Liver (tissue), 9 donors: Measurements from ENCODE around the gene CEACAM21. TPM values are rescaled to one million over a fixed set of nuclear protein-coding genes. Genes with fewer than 3 reads are reported as not detected.

Source experiments
- DNase-seq: peaks from one replicate; pipeline ENCODE4 v3.0.0-alpha.2; 2017; ENCODE audit warnings: low spot score
- H3K27ac ChIP-seq, 2 donors: one replicate each; pipeline ENCODE4 v1.7.0; 2013; ENCODE audit warnings: inconsistent platforms in 2 of 2, low read length in 2 of 2, control low read depth in 1 of 2, low read depth in 1 of 2, mild to moderate bottlenecking in 1 of 2
- H3K27me3 ChIP-seq, 4 donors: one replicate each; pipeline versions ENCODE4 v1.6.1 to v1.7.0; 2013; ENCODE audit warnings: low read length in 3 of 4, inconsistent platforms in 1 of 4, mild to moderate bottlenecking in 1 of 4, moderate library complexity in 1 of 4; ENCODE audit not compliant: control insufficient read depth in 4 of 4, insufficient read depth in 4 of 4
- H3K36me3 ChIP-seq, 4 donors: one replicate each; pipeline versions ENCODE4 v1.6.1 to v1.7.0; 2013; ENCODE audit warnings: low read length in 3 of 4, mild to moderate bottlenecking in 3 of 4, low read depth in 1 of 4, moderate library complexity in 1 of 4; ENCODE audit not compliant: control insufficient read depth in 4 of 4, insufficient read depth in 3 of 4
- H3K4me1 ChIP-seq, 4 donors: one replicate each; pipeline versions ENCODE4 v1.6.1 to v1.7.0; 2013; ENCODE audit warnings: low read length in 3 of 4, mild to moderate bottlenecking in 3 of 4, moderate library complexity in 1 of 4; ENCODE audit not compliant: control insufficient read depth in 4 of 4, insufficient read depth in 4 of 4
- H3K4me3 ChIP-seq, 3 donors: one replicate each; pipeline versions ENCODE4 v1.6.1 to v1.7.0; 2013; ENCODE audit warnings: low read length in 3 of 3, control low read depth in 1 of 3, low read depth in 1 of 3, mild to moderate bottlenecking in 1 of 3
- H3K9ac ChIP-seq, 2 donors: one replicate each; pipeline ENCODE4 v1.7.0; 2013; ENCODE audit warnings: low read length in 2 of 2, mild to moderate bottlenecking in 2 of 2, moderate library complexity in 2 of 2, control low read depth in 1 of 2, low read depth in 1 of 2
- H3K9me3 ChIP-seq, 4 donors: one replicate each; pipeline versions ENCODE4 v1.6.1 to v1.7.0; 2013; ENCODE audit warnings: low read length in 3 of 4; ENCODE audit not compliant: control insufficient read depth in 4 of 4
- CTCF ChIP-seq: fragments of 150-350 bp; IDR thresholded peaks from 2 replicates; pipeline ENCODE4 v1.5.1; 2017; ENCODE audit warnings: improper control_type of control experiment, low read depth, low read length; ENCODE audit not compliant: missing input control
- EGR1 ChIP-seq, 2 donors: IDR thresholded peaks; 2 replicates each; pipeline ENCODE4 v1.6.1; 2016 to 2018; ENCODE audit warnings: antibody characterized with exemption in 2 of 2, low read depth in 2 of 2
- FOXA1 ChIP-seq: IDR thresholded peaks from 2 replicates; pipeline ENCODE4 v1.6.1; 2016; ENCODE audit warnings: antibody characterized with exemption
- GABPA ChIP-seq, 2 donors: IDR thresholded peaks in 1 of 2; conservative IDR thresholded peaks in 1 of 2; 2 replicates each; pipeline ENCODE4 v1.6.1; 2016; ENCODE audit warnings: antibody characterized with exemption in 2 of 2, mild to moderate bottlenecking in 1 of 2, moderate library complexity in 1 of 2
- HNF4A ChIP-seq, 2 donors: conservative IDR thresholded peaks; 2 replicates each; pipeline ENCODE4 v1.6.1; 2016; ENCODE audit warnings: antibody characterized with exemption in 2 of 2, mild to moderate bottlenecking in 2 of 2
- HNF4G ChIP-seq: IDR thresholded peaks from 2 replicates; pipeline ENCODE4 v1.6.1; 2016; ENCODE audit warnings: antibody characterized with exemption
- JUND ChIP-seq, 2 donors: IDR thresholded peaks; 2 replicates each; pipeline ENCODE4 v1.6.1; 2016; ENCODE audit warnings: antibody characterized with exemption in 2 of 2
- MAX ChIP-seq: IDR thresholded peaks from 2 replicates; pipeline ENCODE4 v1.6.1; 2016; ENCODE audit warnings: antibody characterized with exemption
- NR2F2 ChIP-seq: IDR thresholded peaks from 2 replicates; pipeline ENCODE4 v1.6.1; 2016; ENCODE audit warnings: antibody characterized with exemption
- RAD21 ChIP-seq, 2 donors: IDR thresholded peaks; 2 replicates each; pipeline ENCODE4 v1.6.1; 2016; ENCODE audit warnings: antibody characterized with exemption in 2 of 2, mild to moderate bottlenecking in 2 of 2
- RXRA ChIP-seq, 2 donors: IDR thresholded peaks; 2 replicates each; pipeline ENCODE4 v1.6.1; 2017 to 2018; ENCODE audit warnings: antibody characterized with exemption in 2 of 2, mild to moderate bottlenecking in 1 of 2
- SP1 ChIP-seq: IDR thresholded peaks from 2 replicates; pipeline ENCODE4 v1.6.1; 2018; ENCODE audit warnings: antibody characterized with exemption, mild to moderate bottlenecking
- TAF1 ChIP-seq: conservative IDR thresholded peaks from 2 replicates; pipeline ENCODE4 v1.6.1; 2016; ENCODE audit warnings: antibody characterized with exemption, mild to moderate bottlenecking
- YY1 ChIP-seq: IDR thresholded peaks from 2 replicates; pipeline ENCODE4 v1.6.1; 2016; ENCODE audit warnings: antibody characterized with exemption, mild to moderate bottlenecking
- WGBS: extraction: QIAGEN DNeasy Blood & Tissue Kit; methylation state at CpG from one replicate; pipeline ENCODE4 v1.1.7; 2013; 5-methylcytosine and 5-hydroxymethylcytosine counted together
- polyA plus RNA-seq, 2 donors: library from polyadenylated mRNA; stranded (reverse) in 1 of 2; unstranded in 1 of 2; fragments of 200-250 nt in 1 of 2; fragments of >200 nt in 1 of 2; fragmentation: Nextera tagmentation in 1 of 2; extraction: Ambion mirVana in 1 of 2; gene quantifications; one replicate each; pipeline versions ENCODE4 v1.2.1 to v1.2.3, GENCODE V29; 2013 to 2015
- total RNA-seq, 2 donors: library from RNA; depleted of rRNA; stranded (reverse); fragments of >200 nt; gene quantifications; one replicate each; pipeline ENCODE4 v1.2.3, GENCODE V29; 2014
- TF ChIP-seq, protein P1 (sequence below): IDR thresholded peaks from 2 replicates; pipeline ENCODE4 v1.6.1; 2016; ENCODE audit warnings: antibody characterized with exemption
- TF ChIP-seq, protein P2 (sequence below): IDR thresholded peaks from 2 replicates; pipeline ENCODE4 v1.6.1; 2016; ENCODE audit warnings: antibody characterized with exemption, mild to moderate bottlenecking
- TF ChIP-seq, protein P3 (sequence below): IDR thresholded peaks from 2 replicates; pipeline ENCODE4 v1.6.1; 2016; ENCODE audit warnings: antibody characterized with exemption
- donor health status: healthy.
- donor health status: healthy.
- donor health status: healthy.
- donor health status: healthy.
- donor health status: healthy.

Gene CEACAM21
- total and polyA plus RNA-seq, 4 donors: 0.58 to 2.5 (median 1.8) TPM

GRCh38 chr19:41606215-41606837, 30.4 kb downstream of the CEACAM21 start:
- Histone ChIP-seq H3K9ac (no peak overlapping the region), H3K36me3 (no peaks in the 10 kb centered on the region), H3K4me3 (no peak overlapping the region), H3K27me3 (no peaks in the 10 kb centered on the region), H3K4me1 (no peaks in the 10 kb centered on the region), H3K27ac (no peak overlapping the region), H3K9me3 (no peaks in the 10 kb centered on the region)
- no peak for DNase-seq
- TF ChIP-seq NR2F2: no peak
- TF ChIP-seq, protein P1, sequence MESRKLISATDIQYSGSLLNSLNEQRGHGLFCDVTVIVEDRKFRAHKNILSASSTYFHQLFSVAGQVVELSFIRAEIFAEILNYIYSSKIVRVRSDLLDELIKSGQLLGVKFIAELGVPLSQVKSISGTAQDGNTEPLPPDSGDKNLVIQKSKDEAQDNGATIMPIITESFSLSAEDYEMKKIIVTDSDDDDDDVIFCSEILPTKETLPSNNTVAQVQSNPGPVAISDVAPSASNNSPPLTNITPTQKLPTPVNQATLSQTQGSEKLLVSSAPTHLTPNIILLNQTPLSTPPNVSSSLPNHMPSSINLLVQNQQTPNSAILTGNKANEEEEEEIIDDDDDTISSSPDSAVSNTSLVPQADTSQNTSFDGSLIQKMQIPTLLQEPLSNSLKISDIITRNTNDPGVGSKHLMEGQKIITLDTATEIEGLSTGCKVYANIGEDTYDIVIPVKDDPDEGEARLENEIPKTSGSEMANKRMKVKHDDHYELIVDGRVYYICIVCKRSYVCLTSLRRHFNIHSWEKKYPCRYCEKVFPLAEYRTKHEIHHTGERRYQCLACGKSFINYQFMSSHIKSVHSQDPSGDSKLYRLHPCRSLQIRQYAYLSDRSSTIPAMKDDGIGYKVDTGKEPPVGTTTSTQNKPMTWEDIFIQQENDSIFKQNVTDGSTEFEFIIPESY: no peak
- no peak for TF ChIP-seq HNF4A (conservative IDR thresholded peaks at IDR 0.05)
- TF ChIP-seq RAD21 (IDR thresholded peaks at IDR 0.05): no peak
- TF ChIP-seq GABPA (IDR thresholded peaks at IDR 0.05 in 1 of 2, conservative IDR thresholded peaks at IDR 0.05 in 1 of 2): no peak
- TF ChIP-seq, protein P2, sequence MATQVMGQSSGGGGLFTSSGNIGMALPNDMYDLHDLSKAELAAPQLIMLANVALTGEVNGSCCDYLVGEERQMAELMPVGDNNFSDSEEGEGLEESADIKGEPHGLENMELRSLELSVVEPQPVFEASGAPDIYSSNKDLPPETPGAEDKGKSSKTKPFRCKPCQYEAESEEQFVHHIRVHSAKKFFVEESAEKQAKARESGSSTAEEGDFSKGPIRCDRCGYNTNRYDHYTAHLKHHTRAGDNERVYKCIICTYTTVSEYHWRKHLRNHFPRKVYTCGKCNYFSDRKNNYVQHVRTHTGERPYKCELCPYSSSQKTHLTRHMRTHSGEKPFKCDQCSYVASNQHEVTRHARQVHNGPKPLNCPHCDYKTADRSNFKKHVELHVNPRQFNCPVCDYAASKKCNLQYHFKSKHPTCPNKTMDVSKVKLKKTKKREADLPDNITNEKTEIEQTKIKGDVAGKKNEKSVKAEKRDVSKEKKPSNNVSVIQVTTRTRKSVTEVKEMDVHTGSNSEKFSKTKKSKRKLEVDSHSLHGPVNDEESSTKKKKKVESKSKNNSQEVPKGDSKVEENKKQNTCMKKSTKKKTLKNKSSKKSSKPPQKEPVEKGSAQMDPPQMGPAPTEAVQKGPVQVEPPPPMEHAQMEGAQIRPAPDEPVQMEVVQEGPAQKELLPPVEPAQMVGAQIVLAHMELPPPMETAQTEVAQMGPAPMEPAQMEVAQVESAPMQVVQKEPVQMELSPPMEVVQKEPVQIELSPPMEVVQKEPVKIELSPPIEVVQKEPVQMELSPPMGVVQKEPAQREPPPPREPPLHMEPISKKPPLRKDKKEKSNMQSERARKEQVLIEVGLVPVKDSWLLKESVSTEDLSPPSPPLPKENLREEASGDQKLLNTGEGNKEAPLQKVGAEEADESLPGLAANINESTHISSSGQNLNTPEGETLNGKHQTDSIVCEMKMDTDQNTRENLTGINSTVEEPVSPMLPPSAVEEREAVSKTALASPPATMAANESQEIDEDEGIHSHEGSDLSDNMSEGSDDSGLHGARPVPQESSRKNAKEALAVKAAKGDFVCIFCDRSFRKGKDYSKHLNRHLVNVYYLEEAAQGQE: no peak
- no peak for TF ChIP-seq RXRA (IDR thresholded peaks at IDR 0.05)
- no peak for TF ChIP-seq CTCF
- TF ChIP-seq TAF1: no peak
- TF ChIP-seq, protein P3, sequence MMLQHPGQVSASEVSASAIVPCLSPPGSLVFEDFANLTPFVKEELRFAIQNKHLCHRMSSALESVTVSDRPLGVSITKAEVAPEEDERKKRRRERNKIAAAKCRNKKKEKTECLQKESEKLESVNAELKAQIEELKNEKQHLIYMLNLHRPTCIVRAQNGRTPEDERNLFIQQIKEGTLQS: no peak
- no peak for TF ChIP-seq FOXA1
- TF ChIP-seq HNF4G: no peak
- TF ChIP-seq JUND (IDR thresholded peaks at IDR 0.05): no peak
- no peak for TF ChIP-seq EGR1 (IDR thresholded peaks at IDR 0.05; ENCODE audit: low read depth in 2 of 2)
- WGBS: 78% methylated on average over 5 of the region's 5 CpGs

DNA sequence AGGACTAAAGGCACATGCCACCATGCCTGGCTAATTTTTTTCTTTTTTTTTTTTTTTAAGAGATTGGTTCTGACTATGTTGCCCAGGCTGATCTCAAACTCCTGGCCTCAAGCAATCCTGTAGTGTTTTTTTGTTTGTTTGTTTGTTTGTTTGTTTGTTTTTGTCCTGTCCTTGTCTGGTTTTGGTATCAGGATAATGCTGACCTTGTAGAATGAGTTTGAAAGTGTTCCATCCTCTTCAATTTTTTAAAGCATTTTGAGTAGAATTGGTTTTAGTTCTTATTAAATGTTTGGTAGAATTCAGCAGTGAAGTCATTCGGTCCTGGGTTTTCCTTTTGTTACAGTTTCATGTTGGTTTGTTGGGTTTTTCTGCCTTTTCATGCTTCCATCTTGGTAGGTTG, 31.7 kb downstream of the CEACAM21 start:
- 68% methylated on average over 1 of the region's 1 CpG for whole genome bisulfite sequencing
- TF ChIP-seq FOXA1 (no peak), HNF4A (conservative IDR thresholded peaks at IDR 0.05) (no peak), RXRA (IDR thresholded peaks at IDR 0.05) (no peak), CTCF (no peak), YY1 (no peak), MAX (no peak), HNF4G (no peak), GABPA (IDR thresholded peaks at IDR 0.05 in 1 of 2, conservative IDR thresholded peaks at IDR 0.05 in 1 of 2) (no peak), SP1 (no peak), JUND (IDR thresholded peaks at IDR 0.05) (no peak)
- TF ChIP-seq, protein P2: no peak
- TF ChIP-seq, protein P3: no peak

More for the DNA sequence above, 31.7 kb downstream of the CEACAM21 start:
- no peak overlapping the region for H3K4me3 ChIP-seq
- no peaks in the 10 kb centered on the region for H3K27me3 ChIP-seq
- no peak for DNase-seq
- no peak overlapping the region for H3K9ac ChIP-seq
- no peak overlapping the region for H3K27ac ChIP-seq
- H3K4me1 ChIP-seq: no peaks in the 10 kb centered on the region
- no peaks in the 10 kb centered on the region for H3K9me3 ChIP-seq
- H3K36me3 ChIP-seq: no peaks in the 10 kb centered on the region
